Endothelial cell of umbilical vein (primary cell): Measurements from ENCODE around the gene NANOS2.

Experiments
- CTCF ChIP-seq, 2 donors: IDR thresholded peaks; 1 replicate in 1 of 2; 2 replicates in 1 of 2; pipeline ENCODE4 v1.5.1; 2011; ENCODE audit warnings: low read length in 2 of 2, mild to moderate bottlenecking in 2 of 2, moderate library complexity in 2 of 2, control low read depth in 1 of 2, inconsistent platforms in 1 of 2, low read depth in 1 of 2; ENCODE audit not compliant: insufficient read depth in 1 of 2; ENCODE audit errors: extremely low read depth in 1 of 2
- JUN ChIP-seq: IDR thresholded peaks from 2 replicates; pipeline ENCODE4 v1.6.1; 2011; ENCODE audit warnings: borderline replicate concordance, low read depth; ENCODE audit not compliant: insufficient read length, insufficient read depth
- MYC ChIP-seq: IDR thresholded peaks from one replicate; pipeline ENCODE4 v1.6.1; 2011; ENCODE audit warnings: mild to moderate bottlenecking, low read depth, low read length
- POLR2A ChIP-seq: IDR thresholded peaks from 2 replicates; pipeline ENCODE4 v1.6.1; 2012; ENCODE audit warnings: low read depth, mild to moderate bottlenecking, control low read depth, low read length

- TF ChIP-seq POLR2A (no peak), CTCF (IDR thresholded peaks at IDR 0.05; ENCODE audit: extremely low read depth in 1 of 2, insufficient read depth in 1 of 2, low read depth in 1 of 2, low read length in 2 of 2) (no peak), MYC (no peak), JUN (no peak)
Measured at GRCh38 chr19:45901912-45902650, 12.5 kb downstream of the NANOS2 start, which contains the start of gene MYPOP.
